Right hindlimb (tissue), 1 donor: ENCODE measurements around the gene TBC1D5.

Source experiments
- DNase-seq: peaks from one replicate; pipeline ENCODE4 v3.0.0-alpha.2; 2018

TBC1D5 gene

GRCh38 chr3:17266846-17267245 lies 475.6 kb downstream of the TBC1D5 start:
- no peak for DNase-seq

GRCh38 chr3:17261627-17262369 lies 480.6 kb downstream of the TBC1D5 start:
- no peak for DNase-seq

- no peak for DNase-seq
Observed at GRCh38 chr3:17260257-17260656, 482.2 kb downstream of the TBC1D5 start.

GRCh38 chr3:17259685-17260084 lies 482.7 kb downstream of the TBC1D5 start:
- no peak for DNase-seq

- no peak for DNase-seq
Observed at GRCh38 chr3:17258823-17259436, 483.5 kb downstream of the TBC1D5 start.

- DNase-seq = no peak
Observed at GRCh38 chr3:17257269-17257668, 485.2 kb downstream of the TBC1D5 start.

GRCh38 chr3:17243621-17244020 lies 498.8 kb downstream of the TBC1D5 start:
- no peak for DNase-seq

- DNase-seq = no peak
Observed at GRCh38 chr3:17239417-17239816, 503.0 kb downstream of the TBC1D5 start.

GRCh38 chr3:17238023-17238422 lies 504.4 kb downstream of the TBC1D5 start:
- DNase-seq = no peak

- DNase-seq = no peak
Observed at GRCh38 chr3:17235310-17235709, 507.1 kb downstream of the TBC1D5 start.

- DNase-seq = no peak
Observed at GRCh38 chr3:17234382-17234781, 508.0 kb downstream of the TBC1D5 start.

- no peak for DNase-seq
Observed at GRCh38 chr3:17233398-17233800, 509.0 kb downstream of the TBC1D5 start.

- DNase-seq = no peak
Observed at GRCh38 chr3:17232442-17232841, 510.0 kb downstream of the TBC1D5 start.

- no peak for DNase-seq
Observed at GRCh38 chr3:17231537-17232261, 510.7 kb downstream of the TBC1D5 start.

- DNase-seq = no peak
Observed at GRCh38 chr3:17227472-17227871, 515.0 kb downstream of the TBC1D5 start.

- no peak for DNase-seq
Observed at GRCh38 chr3:17221529-17221928, 520.9 kb downstream of the TBC1D5 start.

- DNase-seq = no peak
Observed at GRCh38 chr3:17219593-17219992, 522.8 kb downstream of the TBC1D5 start.

- no peak for DNase-seq
Observed at GRCh38 chr3:17218587-17218986, 523.8 kb downstream of the TBC1D5 start.

GRCh38 chr3:17217588-17217987 lies 524.8 kb downstream of the TBC1D5 start:
- no peak for DNase-seq

- DNase-seq = no peak
Observed at GRCh38 chr3:17213102-17213501, 529.3 kb downstream of the TBC1D5 start.

- no peak for DNase-seq
Observed at GRCh38 chr3:17207979-17208378, 534.5 kb downstream of the TBC1D5 start.

GRCh38 chr3:17207019-17207418 lies 535.4 kb downstream of the TBC1D5 start:
- DNase-seq = no peak

GRCh38 chr3:17204049-17204650 lies 538.3 kb downstream of the TBC1D5 start:
- no peak for DNase-seq

GRCh38 chr3:17201538-17201937 lies 540.9 kb downstream of the TBC1D5 start:
- no peak for DNase-seq
